Keratinocyte (primary cell): ENCODE measurements around the gene CMTM7. TPM values are rescaled to one million over a fixed set of nuclear protein-coding genes. Genes with fewer than 3 reads are reported as not detected.
A peak's percentile ranks its signal among the peaks of the same experiment; 100 is the strongest.

Experiments used
- DNase-seq: peaks from one replicate; pipeline ENCODE4 v3.0.0-alpha.2; 2011; ENCODE audit warnings: low read depth, missing footprints, low spot score
- FAIRE-seq: peaks from 2 replicates; lab custom pipeline; 2011; peaks lifted over from hg19 to GRCh38; lab: Jason Lieb, UNC
- H2AFZ ChIP-seq: 2 replicates; pipeline ENCODE4 v1.6.0; 2012; ENCODE audit warnings: low read length, control low read depth, inconsistent platforms; ENCODE audit not compliant: control insufficient read depth
- H3K27ac ChIP-seq: 2 replicates; pipeline ENCODE4 v1.5.1; 2011; ENCODE audit warnings: low read length; ENCODE audit not compliant: control insufficient read depth, insufficient read depth
- H3K27me3 ChIP-seq: 3 replicates; pipeline ENCODE4 v1.6.0; 2011; ENCODE audit warnings: low read length; ENCODE audit not compliant: control insufficient read depth, insufficient read depth; ENCODE audit errors: extremely low read depth
- H3K36me3 ChIP-seq, 2 experiments: 2 replicates in 1 of 2; 3 replicates in 1 of 2; pipeline ENCODE4 v1.5.1; 2011; ENCODE audit warnings: low read length in 2 of 2, mild to moderate bottlenecking in 1 of 2; ENCODE audit not compliant: control insufficient read depth in 2 of 2, insufficient read depth in 2 of 2; ENCODE audit errors: extremely low read depth in 1 of 2
- H3K4me1 ChIP-seq: 3 replicates; pipeline ENCODE4 v1.5.1; 2011; ENCODE audit warnings: low read length; ENCODE audit not compliant: control insufficient read depth, insufficient read depth; ENCODE audit errors: extremely low read depth
- H3K4me2 ChIP-seq: 3 replicates; pipeline ENCODE4 v1.6.0; 2011; ENCODE audit warnings: low read depth, low read length; ENCODE audit not compliant: control insufficient read depth, insufficient read depth; ENCODE audit errors: extremely low read depth
- H3K4me3 ChIP-seq, 3 experiments: fragments of 200-600 bp in 1 of 3; sonication (generic) in 1 of 3; 2 replicates in 2 of 3; 3 replicates in 1 of 3; pipeline ENCODE4 v1.5.1; 2011 to 2016; ENCODE audit warnings: low read length in 3 of 3, mild to moderate bottlenecking in 3 of 3, control low read depth in 2 of 3, inconsistent platforms in 1 of 3, low read depth in 1 of 3, mixed read lengths in 1 of 3, mixed run types in 1 of 3, moderate library complexity in 1 of 3; ENCODE audit not compliant: control insufficient read depth in 2 of 3, insufficient read depth in 2 of 3; ENCODE audit errors: extremely low read depth in 1 of 3
- H3K79me2 ChIP-seq: 2 replicates; pipeline ENCODE4 v1.6.0; 2012; ENCODE audit warnings: low read length; ENCODE audit not compliant: control insufficient read depth, insufficient read depth
- H3K9ac ChIP-seq: 3 replicates; pipeline ENCODE4 v1.6.0; 2011; ENCODE audit warnings: low read length; ENCODE audit not compliant: control insufficient read depth, insufficient read depth; ENCODE audit errors: extremely low read depth
- H3K9me1 ChIP-seq: 3 replicates; pipeline ENCODE4 v1.6.0; 2011; ENCODE audit warnings: low read length; ENCODE audit not compliant: control insufficient read depth, insufficient read depth; ENCODE audit errors: extremely low read depth
- H3K9me3 ChIP-seq: 2 replicates; pipeline ENCODE4 v1.5.1; 2012; ENCODE audit warnings: low read depth, low read length; ENCODE audit not compliant: control insufficient read depth
- H4K20me1 ChIP-seq: 3 replicates; pipeline ENCODE4 v1.6.0; 2011; ENCODE audit warnings: low read length; ENCODE audit not compliant: control insufficient read depth, insufficient read depth; ENCODE audit errors: extremely low read depth
- EZH2 ChIP-seq: IDR thresholded peaks from one replicate; pipeline ENCODE4 v1.6.1; 2012; ENCODE audit warnings: inconsistent platforms, mild to moderate bottlenecking, low read length, moderate library complexity
- dilution Hi-C: fragments of 300-500 bp; cut with MboI; formaldehyde crosslinking; loops from one replicate; pipeline ENCODE4 v1.7.0; 2020; ENCODE audit warnings: low sequenced_read_pairs; ENCODE audit not compliant: extremely low pct_ligation_motif_present
- polyA plus RNA-seq, 5 experiments: library from polyadenylated mRNA; depleted of rRNA in 3 of 5; stranded (reverse) in 3 of 5; stranded (forward) in 1 of 5; unstranded in 1 of 5; fragments of >200 nt; gene quantifications; 1 replicate in 1 of 5; 2 replicates in 3 of 5; 3 replicates in 1 of 5; pipeline versions ENCODE4 v1.2.1 to v1.2.3, GENCODE V29; 2011 to 2012; ENCODE audit warnings: missing spikeins in 2 of 5, low read depth in 1 of 5, low replicate concordance in 1 of 5
- TF ChIP-seq, protein P1 (sequence below), 3 experiments: IDR thresholded peaks in 1 of 3; conservative IDR thresholded peaks in 1 of 3; optimal IDR thresholded peaks in 1 of 3; 2 replicates in 2 of 3; 3 replicates in 1 of 3; pipeline versions ENCODE3 to v1.5.1; 2011; ENCODE audit warnings: low read length in 3 of 3, mild to moderate bottlenecking in 3 of 3, moderate library complexity in 2 of 3, control low read depth in 1 of 3, inconsistent platforms in 1 of 3; ENCODE audit not compliant: insufficient read depth in 2 of 3; ENCODE audit errors: extremely low read depth in 1 of 3

The CMTM7 gene
- polyA plus RNA-seq, 1 donor (not counting 4 experiments of a cell fraction or from before 2014, with no cell fraction given), result 47.2 TPM

- Histone ChIP-seq H3K4me3 (peak overlapping the region; percentile 57 to 80 (median 70)), H3K36me3 (no peaks in the 10 kb centered on the region), H2AFZ (peak overlapping the region; percentile 98), H3K4me1 (peaks cover 8% of the 10 kb centered on the region), H4K20me1 (no peaks in the 10 kb centered on the region), H3K9me3 (no peaks in the 10 kb centered on the region), H3K9me1 (no peaks in the 10 kb centered on the region), H3K4me2 (peak overlapping the region; percentile 90), H3K27ac (no peak overlapping the region), H3K9ac (no peak overlapping the region), H3K27me3 (no peaks in the 10 kb centered on the region), H3K79me2 (peaks cover 33% of the 10 kb centered on the region)
- DNase-seq, result no peak
- dilution Hi-C loops, result no loop called here
- FAIRE-seq, result no peak
- TF ChIP-seq, protein P1, sequence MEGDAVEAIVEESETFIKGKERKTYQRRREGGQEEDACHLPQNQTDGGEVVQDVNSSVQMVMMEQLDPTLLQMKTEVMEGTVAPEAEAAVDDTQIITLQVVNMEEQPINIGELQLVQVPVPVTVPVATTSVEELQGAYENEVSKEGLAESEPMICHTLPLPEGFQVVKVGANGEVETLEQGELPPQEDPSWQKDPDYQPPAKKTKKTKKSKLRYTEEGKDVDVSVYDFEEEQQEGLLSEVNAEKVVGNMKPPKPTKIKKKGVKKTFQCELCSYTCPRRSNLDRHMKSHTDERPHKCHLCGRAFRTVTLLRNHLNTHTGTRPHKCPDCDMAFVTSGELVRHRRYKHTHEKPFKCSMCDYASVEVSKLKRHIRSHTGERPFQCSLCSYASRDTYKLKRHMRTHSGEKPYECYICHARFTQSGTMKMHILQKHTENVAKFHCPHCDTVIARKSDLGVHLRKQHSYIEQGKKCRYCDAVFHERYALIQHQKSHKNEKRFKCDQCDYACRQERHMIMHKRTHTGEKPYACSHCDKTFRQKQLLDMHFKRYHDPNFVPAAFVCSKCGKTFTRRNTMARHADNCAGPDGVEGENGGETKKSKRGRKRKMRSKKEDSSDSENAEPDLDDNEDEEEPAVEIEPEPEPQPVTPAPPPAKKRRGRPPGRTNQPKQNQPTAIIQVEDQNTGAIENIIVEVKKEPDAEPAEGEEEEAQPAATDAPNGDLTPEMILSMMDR (optimal IDR thresholded peaks at IDR 0.05 in 1 of 3, IDR thresholded peaks at IDR 0.05 in 1 of 3, conservative IDR thresholded peaks at IDR 0.05 in 1 of 3; ENCODE audit: extremely low read depth in 1 of 3, insufficient read depth in 2 of 3, low read length in 3 of 3), result no peak
- no peak for TF ChIP-seq EZH2
Measured at GRCh38 chr3:32502946-32503286, 111.3 kb downstream of the CMTM7 start.

Other genes starting within 250 kb of the CMTM7 start
- gene CMTM8, start 153.2 kb upstream of the CMTM7 start, polyA plus RNA-seq, result 1.1 to 1.9 TPM (median 1.6 TPM) in 3 replicates
- 47.7 to 85.4 TPM (median 55.4 TPM) in 3 replicates for gene CMTM6, start 111.0 kb downstream of the CMTM7 start, polyA plus RNA-seq
- gene DYNC1LI1, start 179.0 kb downstream of the CMTM7 start, polyA plus RNA-seq, result 26.4 to 64.4 TPM (median 32.0 TPM) in 3 replicates